NCI-H2171 (cell line): ENCODE data around the gene PDLIM7.
"Not testable (repeated sequence)": the region's sequence is repeated elsewhere in the genome, so short reads cannot be mapped to it uniquely, and the experiment has no call there.

Source experiments
- DNase-seq: peaks from one replicate; lab custom pipeline; 2025; lab: John Stamatoyannopoulos, UW

The PDLIM7 gene

DNA sequence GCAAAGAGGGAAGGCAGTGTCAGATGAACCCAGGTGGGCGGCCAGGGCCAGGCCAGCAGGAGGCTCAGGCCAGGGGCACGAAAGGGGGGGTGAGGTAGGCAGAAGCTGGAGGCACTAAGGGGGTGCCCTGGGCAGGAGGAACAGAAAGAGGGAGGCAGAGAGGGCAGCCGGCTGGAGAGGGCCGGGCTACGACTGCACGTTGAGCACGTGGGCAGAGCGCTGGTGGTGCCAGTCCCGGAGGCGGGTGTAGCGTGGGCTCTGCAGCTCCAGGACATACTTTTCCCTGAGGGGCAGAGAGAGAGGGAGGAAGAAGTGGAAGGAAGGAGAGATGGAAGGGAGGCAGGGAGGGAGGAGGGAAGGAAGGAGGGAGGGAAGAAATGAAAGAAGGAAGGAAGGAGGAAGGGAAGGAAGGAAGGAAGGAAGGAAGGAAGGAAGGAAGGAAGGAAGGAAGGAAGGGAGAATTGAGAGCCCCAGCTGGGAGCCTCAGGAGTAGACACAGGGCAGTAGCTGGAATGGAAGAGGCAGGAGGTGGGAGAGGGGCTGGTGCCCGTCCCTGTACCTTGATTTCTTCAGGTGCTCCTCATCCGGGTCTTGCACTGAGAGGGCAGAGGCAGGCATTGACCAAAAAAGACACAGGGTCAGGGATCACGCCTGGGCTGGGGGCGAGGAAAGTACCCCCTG is 7.0 kb downstream of the PDLIM7 start:
- DNase-seq = no peak

GRCh38 chr5:177489119-177489716 is 8.2 kb downstream of the PDLIM7 start:
- no peak for DNase-seq

GRCh38 chr5:177487975-177488374 is 9.4 kb downstream of the PDLIM7 start:
- DNase-seq = no peak

DNA sequence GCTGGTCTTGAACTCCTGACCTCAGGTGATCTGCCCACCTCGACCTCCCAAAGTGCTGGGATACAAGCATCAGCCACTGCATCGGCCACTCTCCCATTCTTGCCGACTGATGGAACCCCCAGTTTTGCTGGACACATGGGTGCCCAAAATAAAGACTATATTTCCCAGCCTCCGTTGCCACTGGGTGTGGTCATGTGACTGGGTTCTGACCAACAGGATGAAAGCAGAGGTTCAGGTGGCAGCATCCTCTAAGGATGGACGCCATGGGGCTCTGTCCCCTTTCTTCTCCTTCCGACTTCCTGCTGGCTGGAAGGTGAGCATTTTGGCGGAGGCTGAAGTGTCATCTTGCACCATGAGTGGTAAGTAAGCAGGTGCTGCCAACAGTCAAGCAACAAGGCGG is 10.3 kb downstream of the PDLIM7 start:
- no peak for DNase-seq

- no peak for DNase-seq
These were observed 11.1 kb downstream of the PDLIM7 start for GRCh38 chr5:177486256-177486655.

DNA sequence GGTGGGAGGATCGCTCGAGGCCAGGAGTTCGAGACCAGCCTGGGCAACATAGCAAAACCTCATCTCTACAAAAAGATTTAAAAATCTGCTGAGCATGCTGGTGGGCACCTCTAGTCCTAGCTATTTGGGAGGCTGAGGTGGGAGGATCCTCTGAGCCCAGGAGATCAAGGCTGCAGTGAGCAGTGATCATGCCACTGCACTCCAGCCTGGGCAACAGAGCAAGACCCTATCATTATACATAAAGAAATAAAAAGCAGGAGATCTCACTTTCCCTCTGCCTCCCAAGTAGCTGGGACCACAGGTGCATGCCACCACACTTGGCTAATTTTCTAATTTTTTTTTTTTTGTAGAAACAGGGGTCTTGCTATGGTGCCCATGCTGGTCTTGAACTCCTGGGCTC is 11.7 kb downstream of the PDLIM7 start:
- DNase-seq = not testable (repeated sequence)

GRCh38 chr5:177484902-177485549 is 12.4 kb downstream of the PDLIM7 start:
- DNase-seq = no peak

DNA sequence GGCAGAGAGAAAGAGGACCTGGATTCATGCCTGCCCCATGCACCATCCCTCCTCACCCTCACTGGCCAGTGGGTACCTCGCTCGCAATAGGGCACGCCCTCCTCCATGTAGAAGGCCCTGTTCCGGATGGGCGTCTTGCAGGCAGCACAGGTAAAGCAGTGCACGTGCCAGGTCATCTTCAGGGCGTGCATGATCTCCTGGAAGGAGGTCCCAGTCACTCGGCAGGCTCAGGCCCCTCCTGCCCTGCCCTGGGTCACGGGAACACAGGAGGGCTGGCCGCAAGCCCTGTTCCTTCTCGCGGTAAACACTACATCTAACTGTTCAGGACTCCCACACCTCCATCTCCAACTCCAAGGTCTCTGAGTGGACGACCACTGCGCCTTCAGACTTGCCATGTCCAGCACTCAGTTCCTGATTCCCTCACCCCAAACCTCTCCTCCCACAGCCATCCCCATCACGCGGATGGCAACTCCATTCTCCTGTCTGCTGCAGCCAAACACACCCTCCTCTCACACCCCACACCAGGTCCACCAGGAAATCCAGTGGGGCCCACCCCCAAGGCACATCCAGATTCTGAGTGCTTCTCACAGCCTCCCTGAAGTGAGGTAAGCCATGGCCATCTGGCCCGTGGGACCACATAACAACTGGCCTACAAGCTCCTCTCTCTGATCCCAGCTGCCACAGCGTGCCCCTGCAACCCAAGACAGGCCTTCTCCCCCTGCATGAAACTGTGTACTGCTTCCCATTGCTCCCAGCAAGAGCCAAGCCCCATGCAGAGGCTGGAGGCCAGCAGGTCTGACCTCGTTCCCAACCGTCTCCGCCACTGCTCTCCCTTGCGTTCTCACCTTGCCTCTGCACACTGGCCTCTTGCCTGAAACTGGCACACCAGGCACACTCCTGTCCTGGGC is 13.2 kb downstream of the PDLIM7 start:
- no peak for DNase-seq

- DNase-seq = no peak
These were observed 14.4 kb downstream of the PDLIM7 start for GRCh38 chr5:177483042-177483441.

- no peak for DNase-seq
These were observed 15.0 kb downstream of the PDLIM7 start for GRCh38 chr5:177482359-177482795.

DNA sequence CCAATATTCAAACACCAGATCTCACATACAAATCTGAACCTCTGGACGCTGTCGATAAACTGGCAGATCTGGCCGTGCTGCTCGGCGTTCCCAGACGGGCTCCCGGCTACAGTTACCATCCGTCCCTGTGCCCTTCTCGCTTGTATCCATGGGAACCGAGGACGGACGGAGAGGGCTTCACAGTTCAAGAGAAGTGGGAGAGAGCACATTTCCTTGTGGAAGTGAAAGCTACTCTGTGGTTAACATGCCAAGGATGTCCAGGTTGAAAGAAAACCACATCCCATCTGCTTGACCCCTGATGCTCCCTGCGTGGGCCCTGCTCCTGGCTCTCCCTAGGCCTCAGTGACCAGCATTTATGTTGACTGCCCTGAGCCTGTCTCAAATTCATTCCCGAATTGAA is 17.6 kb downstream of the PDLIM7 start:
- no peak for DNase-seq

GRCh38 chr5:177478711-177479646 is 18.4 kb downstream of the PDLIM7 start:
- DNase-seq = no peak

- no peak for DNase-seq
These were observed 19.5 kb downstream of the PDLIM7 start for GRCh38 chr5:177477701-177478477.

- no peak for DNase-seq
These were observed 20.7 kb downstream of the PDLIM7 start for GRCh38 chr5:177476531-177477233.

DNA sequence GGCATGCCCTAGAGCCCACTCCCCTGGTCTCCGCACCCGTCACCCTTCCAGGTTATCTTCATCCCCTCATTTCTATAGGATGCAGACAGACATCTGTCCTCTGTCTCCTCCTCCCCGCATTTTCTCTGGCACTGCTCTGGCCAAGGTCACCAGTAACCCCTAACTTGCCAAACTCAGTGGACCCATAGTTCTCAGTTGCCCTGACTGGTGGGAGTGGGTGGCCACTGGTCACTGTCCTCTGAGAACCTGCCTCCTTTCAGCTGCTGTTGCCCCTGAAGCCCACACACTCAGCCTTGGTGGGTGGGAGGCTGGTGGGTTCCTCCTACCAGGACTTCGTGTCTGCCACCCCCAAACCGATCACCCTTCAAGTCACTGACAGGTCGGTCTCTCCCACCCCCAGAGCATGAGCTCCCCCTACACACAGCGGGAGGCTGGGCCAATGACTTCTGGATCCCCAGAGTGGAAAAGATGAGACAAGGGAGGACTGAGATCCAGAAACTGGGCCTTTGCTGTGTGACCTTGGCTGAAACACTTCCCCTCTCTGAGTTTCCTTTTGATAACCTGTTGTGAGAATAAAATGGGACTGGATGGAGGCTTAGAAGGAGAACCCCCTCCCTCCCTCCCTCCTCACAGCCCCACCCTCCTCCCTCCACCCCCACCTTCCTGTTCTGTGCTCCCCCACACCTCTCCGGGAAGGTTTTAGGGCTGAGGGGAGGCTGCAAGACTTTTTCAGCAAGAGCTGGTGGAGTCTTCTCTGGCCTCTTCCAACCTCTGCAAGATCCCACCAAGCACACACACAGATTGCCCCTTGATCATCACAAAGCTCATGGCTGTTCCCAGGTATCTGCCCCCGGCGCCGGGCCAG is 21.6 kb downstream of the PDLIM7 start:
- DNase-seq = no peak

- DNase-seq = no peak
These were observed 22.4 kb downstream of the PDLIM7 start for GRCh38 chr5:177474846-177475562.

DNA sequence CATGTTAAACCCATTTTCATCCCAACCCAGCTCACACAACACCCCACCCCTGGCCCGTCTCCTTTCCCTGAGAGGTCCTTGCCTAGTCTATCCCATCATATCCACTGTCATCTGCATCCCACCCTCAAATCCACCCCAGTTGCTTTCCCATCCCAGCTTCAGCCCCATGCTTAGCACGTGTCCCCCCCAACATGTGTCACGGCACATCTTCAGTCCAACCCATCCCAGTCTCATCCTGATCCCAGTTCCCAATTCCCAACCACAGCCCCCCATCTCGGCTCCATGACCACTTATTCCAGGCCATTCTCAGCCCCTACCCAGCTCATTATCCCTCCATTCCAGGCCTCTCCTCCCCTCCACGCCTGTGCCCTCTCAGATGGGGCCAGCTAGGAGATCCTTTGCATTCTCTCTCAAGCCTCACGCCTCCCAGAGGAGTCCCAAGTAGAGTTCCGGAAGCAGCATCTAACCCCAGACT is 23.4 kb downstream of the PDLIM7 start:
- DNase-seq = no peak

DNA sequence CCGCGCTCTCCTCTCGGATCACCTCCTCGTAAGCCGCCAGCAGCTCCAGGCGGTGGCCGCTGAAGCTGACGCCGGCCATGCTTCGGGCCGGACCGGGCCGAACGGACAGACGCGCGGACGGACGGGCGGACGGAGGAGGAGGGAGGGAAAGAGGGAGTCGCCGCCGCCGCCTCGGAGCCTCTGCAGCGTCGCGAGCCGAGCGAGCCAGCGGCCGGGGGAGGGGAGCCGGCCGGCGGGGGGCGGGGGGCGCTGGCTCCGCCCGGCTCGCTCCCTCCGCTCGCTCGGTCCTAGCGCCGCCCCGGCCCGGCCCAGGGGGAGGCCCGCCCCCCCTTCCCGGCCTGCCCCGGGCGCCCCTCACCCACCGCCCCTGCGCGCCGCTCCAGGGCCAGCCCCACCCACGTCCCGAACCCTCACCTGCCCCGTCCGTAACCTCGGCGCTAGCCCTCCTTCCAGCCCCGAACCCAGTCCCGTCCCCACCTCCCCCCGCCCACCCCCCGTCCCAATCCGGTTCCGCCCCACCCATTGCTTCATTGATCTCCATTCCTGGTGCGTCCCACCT is 23.9 kb downstream of the PDLIM7 start, which contains the start of gene DBN1:
DBN1 (minus strand) TSS at position 192 of the 559 bp plus-strand sequence; CDS start at position 79, 113 bp downstream.
- DNase-seq = peak; percentile 30
